ENCODE results near the gene RHBDD2.
"Not testable (repeated sequence)": the region's sequence is repeated elsewhere in the genome, so short reads cannot be mapped to it uniquely, and the experiment has no call there.

The RHBDD2 gene

GRCh38 chr7:75889223-75889825 lies 10.5 kb downstream of the RHBDD2 start:
- DNase-seq (ENCODE audit: low read depth): no peak

DNA sequence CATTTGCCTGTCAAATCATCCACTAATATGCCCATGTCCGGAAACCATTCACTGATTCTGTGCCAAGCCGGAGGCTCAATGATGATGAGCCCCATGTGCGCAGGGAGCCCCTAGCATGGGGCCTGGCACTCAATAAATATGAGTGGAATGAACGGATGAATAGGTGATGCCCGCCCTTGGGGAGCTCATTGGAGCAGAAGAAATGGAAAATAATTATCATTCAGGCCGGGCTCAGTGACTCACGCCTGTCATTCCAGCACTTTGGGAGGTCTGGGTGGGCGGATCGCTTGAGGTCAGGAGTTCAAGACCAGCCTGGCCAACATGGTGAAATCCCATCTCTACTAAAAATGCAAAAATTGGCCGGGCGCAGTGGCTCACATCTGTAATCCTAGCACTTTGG lies 11.0 kb downstream of the RHBDD2 start:
- peak; percentile 76 for DNase-seq (ENCODE audit: low read depth)

DNA sequence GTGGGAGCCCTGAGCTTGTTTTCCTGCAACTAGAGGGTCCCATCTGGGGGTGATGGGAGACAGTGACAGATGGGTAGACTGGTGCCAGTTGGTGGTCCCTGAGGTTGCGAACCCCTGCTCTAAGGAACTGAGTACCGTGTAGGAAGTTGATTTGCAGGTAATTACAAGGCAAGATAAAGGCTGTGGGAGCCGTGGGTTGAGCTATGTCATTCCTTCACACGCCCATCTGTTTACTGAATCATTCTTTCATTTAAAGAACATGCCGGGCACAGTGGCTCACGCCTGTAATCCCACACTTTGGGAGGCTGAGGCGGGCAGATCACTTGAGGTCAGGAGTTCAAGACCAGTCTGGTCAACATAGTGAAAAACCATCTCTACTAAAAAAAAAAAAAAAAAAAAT lies 12.4 kb downstream of the RHBDD2 start:
- DNase-seq (ENCODE audit: low read depth): not testable (repeated sequence)

DNA sequence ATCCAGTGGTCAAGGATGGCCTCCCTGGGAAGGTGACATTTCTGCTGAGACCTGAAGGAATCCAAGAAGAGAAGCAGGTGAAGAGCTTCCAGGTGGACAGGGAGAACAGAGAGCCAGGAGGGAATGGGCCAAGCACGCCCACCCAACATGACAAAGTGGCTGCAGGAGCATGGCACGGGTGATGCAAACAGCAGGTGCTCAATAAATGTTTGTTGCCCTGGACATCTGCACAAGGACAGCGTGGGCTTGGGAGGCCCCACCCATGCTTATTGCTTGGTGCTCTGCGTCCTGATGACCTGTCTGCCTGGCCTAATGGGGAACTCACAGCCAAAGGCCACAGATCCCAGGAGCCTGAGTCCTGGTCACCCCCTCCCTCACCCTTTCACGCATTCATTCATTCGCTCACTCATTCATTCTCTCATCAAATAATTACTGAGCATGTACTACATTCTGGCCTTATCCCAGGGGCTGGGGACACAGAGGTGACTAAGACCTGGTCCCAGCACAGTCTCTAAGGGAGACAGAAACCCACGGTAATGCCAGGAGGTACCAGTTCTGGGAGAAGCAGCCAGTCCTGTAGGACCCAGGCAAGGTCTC lies 13.1 kb downstream of the RHBDD2 start:
- DNase-seq (ENCODE audit: low read depth): no peak

DNA sequence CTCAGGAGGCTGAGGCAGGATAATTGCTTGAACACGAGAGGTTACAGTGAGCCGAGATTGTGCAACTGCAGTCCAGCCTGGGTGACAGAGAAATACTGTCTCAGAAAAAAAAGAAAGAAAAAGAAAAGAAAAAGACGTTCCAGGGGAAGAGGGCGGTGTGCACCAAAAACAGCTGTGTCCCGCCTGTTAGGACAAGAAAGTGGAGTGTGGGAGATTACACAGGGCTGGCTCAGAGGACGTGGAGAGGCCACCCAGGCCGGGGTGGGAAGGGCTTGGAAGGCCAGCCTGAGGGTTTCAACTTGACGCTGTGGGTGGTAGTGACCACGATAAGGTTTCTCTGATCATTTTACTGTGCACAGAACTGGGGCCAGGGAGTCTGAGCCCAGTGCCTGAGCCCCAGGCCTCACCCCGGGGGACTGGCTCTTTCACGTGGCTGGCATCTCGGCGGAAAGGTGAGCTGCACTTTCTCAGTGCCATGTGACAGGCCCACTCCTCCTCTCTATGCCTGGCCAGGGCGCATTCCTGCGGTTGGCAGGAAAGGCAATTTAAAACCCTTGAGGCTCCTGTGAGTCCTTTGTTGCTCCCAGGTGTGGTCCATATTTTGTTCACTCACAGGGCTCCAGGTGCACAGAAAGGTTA lies 13.9 kb downstream of the RHBDD2 start:
- DNase-seq (ENCODE audit: low read depth): no peak

- no peak for DNase-seq (ENCODE audit: low read depth)
Observed at GRCh38 chr7:75896803-75897327, 18.0 kb downstream of the RHBDD2 start.

- no peak for DNase-seq (ENCODE audit: low read depth)
Observed at GRCh38 chr7:75900617-75901315, 21.9 kb downstream of the RHBDD2 start.

- DNase-seq (ENCODE audit: low read depth): peak; percentile 85
Observed at GRCh38 chr7:75905785-75906604, 27.2 kb downstream of the RHBDD2 start.

GRCh38 chr7:75906991-75907667 lies 28.3 kb downstream of the RHBDD2 start:
- no peak for DNase-seq (ENCODE audit: low read depth)

- not testable (repeated sequence) for DNase-seq (ENCODE audit: low read depth)
Observed at GRCh38 chr7:75907668-75908039, 28.8 kb downstream of the RHBDD2 start.

DNA sequence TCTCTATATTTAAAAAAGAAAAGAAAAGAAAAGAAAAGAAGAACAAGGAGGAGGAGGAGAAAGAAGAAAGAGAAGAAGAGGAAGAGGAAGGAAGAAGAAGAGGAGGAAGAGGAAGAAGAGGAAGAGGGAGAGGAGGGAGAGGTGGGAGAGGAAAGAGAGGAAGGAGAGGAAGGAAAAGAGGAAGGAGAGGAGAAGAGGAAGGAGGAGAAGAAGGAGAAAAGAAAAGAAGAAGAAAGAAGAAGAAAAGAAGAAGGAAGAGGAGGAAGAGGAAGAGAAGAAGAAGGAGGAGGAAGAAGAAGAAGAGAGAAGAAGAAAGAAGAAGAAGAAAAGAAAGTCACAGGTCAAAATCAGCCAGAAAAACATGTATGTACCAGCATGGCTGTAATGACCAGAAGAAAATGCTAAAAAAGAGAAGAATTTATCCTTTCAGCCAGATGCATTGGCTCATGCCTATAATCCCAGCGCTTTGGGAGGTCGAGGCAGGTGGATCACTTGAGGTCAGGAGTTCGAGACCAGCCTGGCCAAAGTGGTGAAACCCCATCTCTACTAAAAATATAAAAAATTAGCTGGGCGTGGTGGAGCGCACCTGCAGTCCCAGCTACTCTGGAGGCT lies 30.8 kb downstream of the RHBDD2 start:
- no peak for DNase-seq (ENCODE audit: low read depth)

DNA sequence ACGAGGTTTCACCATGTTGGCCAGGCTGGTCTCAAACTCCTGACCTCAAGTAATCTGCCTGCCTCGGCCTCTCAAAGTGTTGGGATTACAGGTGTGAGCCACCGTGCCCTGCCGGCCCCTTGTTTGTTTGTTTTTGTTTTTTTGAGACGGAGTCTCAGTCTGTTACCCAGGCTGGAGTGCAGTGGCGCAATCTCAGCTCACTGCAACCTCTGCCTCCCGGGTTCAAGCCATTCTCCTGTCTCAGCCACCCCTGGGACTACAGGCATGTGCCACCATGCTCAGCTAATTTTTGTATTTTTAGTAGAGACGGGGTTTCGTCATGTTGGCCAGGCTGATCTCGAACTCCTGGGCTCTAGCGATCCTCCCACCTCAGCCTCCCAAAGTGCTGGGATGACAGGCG lies 32.4 kb downstream of the RHBDD2 start:
- not testable (repeated sequence) for DNase-seq (ENCODE audit: low read depth)

DNA sequence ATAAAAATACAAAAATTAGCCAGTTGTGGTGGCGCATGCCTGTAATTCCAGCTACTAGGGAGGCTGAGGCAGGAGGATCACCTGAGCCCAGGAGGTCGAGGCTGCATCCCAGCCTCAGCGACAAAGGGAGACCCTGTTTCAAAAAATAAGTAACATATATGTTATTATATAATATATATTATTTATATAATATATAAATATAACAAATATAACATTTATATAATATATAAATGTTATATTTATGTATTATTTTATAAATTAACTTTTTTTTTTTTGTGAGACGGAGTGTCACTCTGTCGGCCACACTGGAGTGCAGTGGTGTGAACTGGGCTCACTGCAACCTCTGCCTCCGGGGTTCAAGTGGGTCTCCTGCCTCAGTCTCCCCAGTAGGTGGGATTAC lies 34.6 kb downstream of the RHBDD2 start:
- DNase-seq (ENCODE audit: low read depth): no peak

DNA sequence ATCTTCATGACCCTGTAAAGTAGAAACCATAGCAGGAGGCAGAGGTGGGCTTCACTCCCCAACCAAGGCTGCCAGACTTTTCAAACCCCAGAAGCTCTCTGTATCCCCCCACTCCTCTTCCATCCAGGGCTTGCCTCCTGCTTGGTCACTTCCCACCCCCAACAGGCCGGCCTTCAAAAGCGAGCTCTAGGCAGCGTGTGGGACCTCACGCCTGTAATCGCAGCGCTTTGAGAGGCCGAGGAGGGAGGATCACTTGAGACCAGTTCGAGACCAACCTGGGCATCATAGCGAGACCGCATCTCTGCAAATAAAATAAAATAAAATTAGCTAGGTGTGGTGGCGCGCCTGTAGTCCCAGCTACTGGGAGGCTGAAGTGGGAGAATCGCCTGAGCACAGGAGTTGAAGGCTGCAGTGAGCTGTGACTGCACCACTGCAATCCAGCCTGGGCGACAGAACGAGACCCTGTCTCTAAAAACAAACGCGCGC lies 35.4 kb downstream of the RHBDD2 start:
- DNase-seq (ENCODE audit: low read depth): no peak

- peak; percentile 94 for DNase-seq (ENCODE audit: low read depth)
Observed at GRCh38 chr7:75914655-75915415, 36.0 kb downstream of the RHBDD2 start, which contains the start of gene POR. POR (plus strand) TSS chr7:75915155; CDS start chr7:75954002, 38,847 bp downstream.

- peak; percentile 49 for DNase-seq (ENCODE audit: low read depth)
Observed at GRCh38 chr7:75915416-75916156, 36.8 kb downstream of the RHBDD2 start.

GRCh38 chr7:75916259-75916658 lies 37.4 kb downstream of the RHBDD2 start:
- DNase-seq (ENCODE audit: low read depth): no peak

DNA sequence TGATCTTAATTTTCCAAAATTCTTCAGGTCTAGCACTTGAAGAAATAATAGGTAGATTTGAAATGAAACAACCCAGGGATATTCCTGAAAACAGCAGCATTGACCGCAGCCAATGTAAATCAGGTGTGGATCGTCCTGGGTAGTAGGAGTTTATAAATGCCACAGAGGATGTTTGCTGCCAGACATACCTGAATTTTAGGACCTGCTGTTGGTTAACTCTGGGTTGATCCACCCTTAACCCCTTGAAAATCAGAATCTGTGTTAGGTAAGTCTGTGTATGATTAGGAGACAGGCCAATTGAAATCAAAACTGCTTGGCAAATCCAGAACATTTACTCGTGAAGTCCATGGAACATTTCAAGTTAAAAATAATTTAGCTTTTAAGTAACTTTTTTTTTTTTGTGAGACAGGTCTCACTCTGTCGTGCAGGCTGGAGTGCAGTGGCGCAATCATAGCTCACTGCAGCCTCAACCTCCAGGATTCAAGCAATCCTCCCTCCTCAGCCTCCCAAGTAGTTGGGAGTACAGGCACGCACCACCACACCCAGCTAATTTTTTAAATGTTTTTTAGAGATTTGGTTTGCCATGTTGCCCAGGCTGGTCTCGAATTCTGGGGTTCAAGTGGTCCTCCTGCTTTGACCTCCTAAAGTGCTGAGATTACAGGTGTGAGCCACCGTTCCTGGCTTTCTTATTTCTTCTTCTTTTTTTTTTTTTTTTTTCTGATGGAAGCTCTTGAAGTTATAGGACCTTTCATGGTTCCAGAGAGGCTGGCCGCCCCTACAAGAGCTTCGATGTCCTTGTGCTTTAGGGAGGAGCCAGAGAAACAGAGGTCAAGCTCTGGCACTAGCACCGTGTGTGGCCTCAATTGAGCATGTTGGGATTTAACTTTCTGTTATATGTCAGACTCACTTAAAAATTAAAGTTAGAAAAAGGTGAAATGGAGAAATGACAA lies 38.1 kb downstream of the RHBDD2 start:
- no peak for DNase-seq (ENCODE audit: low read depth)

Data from iris pigment epithelial cell (primary cell).